GM12864 (cell line): Measurements from ENCODE around the gene KRT7.

Experiments
- DNase-seq: peaks from one replicate; pipeline ENCODE4 v3.0.0-alpha.2; 2011; ENCODE audit warnings: low read depth
- H3K4me3 ChIP-seq: 2 replicates; pipeline ENCODE4 v1.5.1; 2011; ENCODE audit warnings: mild to moderate bottlenecking, low read depth, low read length, control low read depth
- TF ChIP-seq, protein P1 (sequence below): IDR thresholded peaks from 2 replicates; pipeline ENCODE4 v1.5.1; 2011; ENCODE audit warnings: low read depth, mild to moderate bottlenecking, moderate library complexity, low read length, control low read depth, inconsistent platforms; ENCODE audit errors: missing control alignments

KRT7 gene

DNA sequence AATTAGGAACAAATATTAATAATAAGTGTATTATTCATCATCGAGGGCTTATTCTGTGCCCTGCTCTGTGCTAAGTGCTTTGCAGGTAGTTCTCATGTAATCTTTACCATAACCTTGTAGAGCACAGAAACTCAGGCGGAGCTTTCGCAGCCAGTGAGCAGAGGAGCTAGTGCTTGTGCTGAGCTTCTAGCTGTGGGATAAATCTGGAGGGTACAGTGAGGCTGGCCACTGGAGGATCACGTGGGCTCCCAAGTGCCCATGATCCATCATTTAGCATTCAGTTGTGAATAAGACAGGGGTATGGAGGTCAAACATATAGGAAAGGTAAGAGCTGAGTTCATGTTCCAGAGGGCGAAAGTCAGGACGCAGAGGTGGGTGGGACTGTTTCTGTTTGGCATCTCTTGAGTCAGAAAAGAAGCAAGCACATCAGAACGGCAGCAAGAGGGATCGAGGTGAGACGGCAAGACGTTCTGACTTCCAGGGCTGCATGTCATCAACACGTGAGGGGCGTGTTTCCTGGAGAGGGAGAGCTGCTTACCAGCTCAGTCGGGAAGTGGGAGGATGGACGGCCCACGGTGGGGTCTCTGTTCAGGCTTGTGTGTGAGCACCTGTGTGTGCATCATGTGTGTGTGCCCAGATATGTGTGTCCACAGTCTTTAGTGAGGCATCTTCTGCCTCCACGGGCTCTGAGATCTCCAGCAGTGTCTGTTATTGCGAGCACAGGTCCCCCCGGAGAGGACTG is 24.4 kb upstream of the KRT7 start:
- H3K4me3 ChIP-seq, result no peak overlapping the region
- DNase-seq, result no peak
- TF ChIP-seq, protein P1, sequence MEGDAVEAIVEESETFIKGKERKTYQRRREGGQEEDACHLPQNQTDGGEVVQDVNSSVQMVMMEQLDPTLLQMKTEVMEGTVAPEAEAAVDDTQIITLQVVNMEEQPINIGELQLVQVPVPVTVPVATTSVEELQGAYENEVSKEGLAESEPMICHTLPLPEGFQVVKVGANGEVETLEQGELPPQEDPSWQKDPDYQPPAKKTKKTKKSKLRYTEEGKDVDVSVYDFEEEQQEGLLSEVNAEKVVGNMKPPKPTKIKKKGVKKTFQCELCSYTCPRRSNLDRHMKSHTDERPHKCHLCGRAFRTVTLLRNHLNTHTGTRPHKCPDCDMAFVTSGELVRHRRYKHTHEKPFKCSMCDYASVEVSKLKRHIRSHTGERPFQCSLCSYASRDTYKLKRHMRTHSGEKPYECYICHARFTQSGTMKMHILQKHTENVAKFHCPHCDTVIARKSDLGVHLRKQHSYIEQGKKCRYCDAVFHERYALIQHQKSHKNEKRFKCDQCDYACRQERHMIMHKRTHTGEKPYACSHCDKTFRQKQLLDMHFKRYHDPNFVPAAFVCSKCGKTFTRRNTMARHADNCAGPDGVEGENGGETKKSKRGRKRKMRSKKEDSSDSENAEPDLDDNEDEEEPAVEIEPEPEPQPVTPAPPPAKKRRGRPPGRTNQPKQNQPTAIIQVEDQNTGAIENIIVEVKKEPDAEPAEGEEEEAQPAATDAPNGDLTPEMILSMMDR, result no peak

DNA sequence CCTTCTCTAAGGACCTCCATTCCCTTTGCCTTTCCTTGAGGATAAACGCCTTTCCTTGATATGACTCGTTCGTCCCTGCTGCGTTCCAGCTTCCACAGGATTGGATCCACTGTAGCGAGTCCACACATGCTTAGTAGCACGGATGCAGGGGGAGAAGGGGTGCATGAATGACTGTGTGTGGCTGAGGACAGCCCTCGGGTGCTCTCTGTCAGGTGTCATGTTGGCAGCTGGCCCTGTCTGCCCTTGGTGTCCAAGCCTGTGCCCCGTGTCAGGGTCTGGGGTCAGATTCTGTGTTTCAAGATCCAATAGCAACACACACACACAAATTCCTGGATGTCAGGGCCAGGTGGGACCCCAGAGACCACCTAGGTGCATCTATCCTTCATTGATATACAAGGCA is 23.7 kb upstream of the KRT7 start:
- no peak overlapping the region for H3K4me3 ChIP-seq
- TF ChIP-seq, protein P1, result no peak
- DNase-seq, result no peak

DNA sequence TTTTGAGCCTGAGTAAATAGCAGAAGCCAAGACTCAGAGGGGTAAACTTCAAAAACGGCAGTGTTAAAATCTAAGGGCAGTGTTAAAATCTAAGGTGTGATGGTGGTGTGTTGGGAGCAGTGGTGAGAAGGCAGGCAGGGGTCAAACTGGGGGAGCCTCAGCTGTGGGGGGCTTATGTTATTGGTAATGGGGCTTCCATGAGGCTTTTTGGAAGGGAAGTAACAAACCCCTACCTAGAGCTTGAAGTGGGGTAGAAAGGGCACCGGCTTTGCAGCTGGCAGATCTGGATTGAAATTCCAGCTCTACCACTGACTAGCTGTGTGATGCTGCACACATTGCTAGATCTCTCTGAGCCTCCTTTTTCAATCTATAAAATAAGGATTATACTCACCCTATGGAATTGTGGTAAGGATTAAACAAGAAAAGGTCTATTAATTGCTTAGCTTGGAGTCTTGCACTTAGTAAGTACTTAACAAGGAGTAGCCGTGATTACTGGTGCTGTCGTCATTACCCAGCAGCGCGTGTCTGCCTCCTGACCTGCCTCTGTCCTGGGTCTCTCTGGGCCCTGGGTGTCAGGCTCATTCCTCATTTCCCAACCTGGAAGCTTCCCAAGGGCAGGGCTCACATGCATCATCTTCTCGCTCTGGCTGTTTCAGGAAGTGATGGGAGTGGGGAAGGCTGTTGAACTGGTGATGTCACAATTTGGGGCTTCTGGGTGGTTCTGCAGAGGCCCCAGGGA is 22.7 kb upstream of the KRT7 start:
- no peak for DNase-seq
- no peak overlapping the region for H3K4me3 ChIP-seq
- TF ChIP-seq, protein P1, result no peak

DNA sequence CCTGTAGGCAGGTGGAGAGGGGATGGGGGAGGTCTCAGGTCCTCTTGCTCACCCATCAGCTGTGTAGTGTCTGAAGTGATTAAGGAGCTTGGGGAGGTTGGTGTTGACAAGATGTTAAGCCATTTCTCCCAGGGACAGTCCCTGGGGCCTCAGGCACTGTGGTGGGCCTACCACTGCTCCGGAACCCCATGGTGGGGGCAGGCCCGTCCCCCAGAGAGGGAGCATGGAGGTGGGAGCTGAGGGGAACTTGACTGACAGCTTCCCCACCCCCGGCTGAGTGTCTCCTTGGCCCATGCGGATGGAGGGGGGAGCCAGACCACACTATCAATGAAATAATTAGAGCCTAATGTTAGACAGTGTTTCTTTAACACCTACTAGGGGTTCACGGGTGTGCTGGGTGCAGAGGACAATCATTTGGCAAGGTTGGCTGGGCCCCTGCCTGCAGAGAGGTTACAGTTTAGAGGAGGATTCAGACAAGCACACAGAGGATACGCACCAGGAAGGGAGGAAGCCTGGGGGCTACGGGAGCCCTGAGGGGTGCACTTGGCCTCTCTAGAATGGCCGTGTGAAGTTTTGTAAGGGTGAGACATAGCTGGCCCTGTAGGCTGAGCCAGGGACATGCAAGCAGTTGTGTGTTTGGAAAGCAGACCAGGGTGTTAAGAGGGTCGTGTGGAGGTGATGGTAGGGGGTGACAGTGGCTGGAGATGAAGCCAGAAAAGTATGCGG is 22.0 kb upstream of the KRT7 start:
- TF ChIP-seq, protein P1, result no peak
- no peak for DNase-seq
- H3K4me3 ChIP-seq, result no peak overlapping the region

DNA sequence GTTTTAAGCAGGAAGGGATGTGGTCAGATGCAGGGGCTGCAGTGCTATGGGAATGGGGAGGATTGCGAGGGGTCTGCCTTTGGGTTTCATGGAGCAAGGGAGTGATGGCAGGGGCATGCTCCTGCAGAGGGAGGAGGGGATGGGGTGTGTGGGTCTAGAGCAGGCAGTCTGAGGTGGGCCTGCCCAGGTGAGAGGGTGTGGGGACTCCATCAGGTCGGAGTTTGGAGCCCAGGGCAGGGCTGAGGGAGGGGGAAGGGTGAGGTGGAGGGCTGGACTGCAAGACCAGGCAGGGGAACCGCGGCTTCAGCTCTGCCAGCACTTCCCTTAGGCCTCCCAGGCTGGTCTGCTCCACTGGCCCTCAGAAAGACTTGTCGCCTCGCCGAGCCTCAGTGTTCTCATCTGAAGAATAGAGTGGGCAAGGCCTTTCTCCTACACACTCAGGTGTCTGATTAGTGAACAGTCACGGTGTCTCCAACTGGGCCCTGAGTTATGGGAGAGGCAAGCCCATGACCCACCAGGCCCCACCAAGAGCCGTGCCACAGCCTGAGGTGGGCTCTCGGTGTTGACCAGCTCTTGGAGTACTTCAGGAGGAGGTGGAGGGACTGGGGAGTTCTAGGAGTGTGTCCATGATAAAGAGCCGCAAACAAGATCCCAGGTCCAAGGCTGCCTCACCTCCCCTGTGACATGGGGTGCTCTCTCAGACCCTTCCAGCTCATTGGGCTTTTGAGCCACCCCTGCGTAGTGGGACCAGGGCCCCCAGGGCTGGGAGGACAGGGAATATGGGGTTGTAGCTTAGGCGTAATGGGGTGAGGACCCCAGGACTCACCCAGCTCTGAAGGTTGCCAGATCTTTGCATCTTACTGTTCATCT is 21.1 kb upstream of the KRT7 start:
- no peak for DNase-seq
- TF ChIP-seq, protein P1, result no peak
- H3K4me3 ChIP-seq, result no peak overlapping the region
